ENCODE measurements around the gene SRSF4.

GRCh38 chr1:29162025-29162424 is 19.7 kb downstream of the SRSF4 start:
- TF ChIP-seq CTCF (IDR thresholded peaks at IDR 0.05) (no peak), EZH2 (IDR thresholded peaks at IDR 0.05; ENCODE audit: borderline replicate concordance, insufficient read depth, low read depth, low read length, poor library complexity, severe bottlenecking) (no peak)
